Omental fat pad (tissue), 4 donors: ENCODE results near the gene TXNRD3. TPM values are rescaled to one million over a fixed set of nuclear protein-coding genes. Genes with fewer than 3 reads are reported as not detected.

ENCODE experiments used
- ATAC-seq: fragments of 150-250 bp; one replicate; pipeline ENCODE4 v1.9.1; 2016; ENCODE audit warnings: mild to moderate bottlenecking, moderate library complexity; ENCODE audit not compliant: low FRiP score
- DNase-seq: peaks from one replicate; pipeline ENCODE4 v3.0.0-alpha.2; 2019; ENCODE audit warnings: low spot score
- total RNA-seq, 4 donors: library from RNA; depleted of rRNA; stranded (reverse); fragments of >200 nt; gene quantifications; one replicate each; pipeline ENCODE4 v1.1.0, GENCODE V29; 2016
- TF ChIP-seq, protein P1 (sequence below), 3 donors: fragments of 450-650 bp; IDR thresholded peaks; one replicate each; pipeline ENCODE4 v1.5.1; 2016 to 2017; ENCODE audit warnings: antibody characterized with exemption in 3 of 3, mild to moderate bottlenecking in 3 of 3, moderate library complexity in 2 of 3

The TXNRD3 gene
- total RNA-seq, 4 donors from 2014 or later = 6.4 to 12.5 (median 8.3) TPM

DNA sequence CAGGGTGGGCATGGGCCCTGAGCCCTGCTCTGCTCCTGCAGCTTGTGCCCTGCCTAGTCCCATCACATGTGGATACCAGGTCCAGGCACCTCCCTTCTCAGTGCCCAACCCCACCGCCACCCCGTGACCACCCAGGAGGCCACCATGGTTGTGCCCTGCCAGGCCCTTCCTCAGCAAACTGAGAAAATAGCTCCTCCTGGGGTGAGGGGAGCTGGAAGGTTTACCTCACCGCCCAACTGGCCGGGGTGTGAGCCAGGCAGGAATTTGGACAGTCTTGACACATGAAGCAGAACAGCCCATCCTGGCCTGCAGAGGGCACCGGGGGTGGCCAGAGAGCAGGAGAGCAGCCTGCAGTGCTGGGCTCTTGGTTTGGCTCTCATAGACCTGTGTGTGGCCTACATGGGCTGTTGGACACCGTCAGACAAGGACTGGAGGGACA, 84.8 kb downstream of the TXNRD3 start:
- DNase-seq (no peak), ATAC-seq (no peak)
- TF ChIP-seq, protein P1, sequence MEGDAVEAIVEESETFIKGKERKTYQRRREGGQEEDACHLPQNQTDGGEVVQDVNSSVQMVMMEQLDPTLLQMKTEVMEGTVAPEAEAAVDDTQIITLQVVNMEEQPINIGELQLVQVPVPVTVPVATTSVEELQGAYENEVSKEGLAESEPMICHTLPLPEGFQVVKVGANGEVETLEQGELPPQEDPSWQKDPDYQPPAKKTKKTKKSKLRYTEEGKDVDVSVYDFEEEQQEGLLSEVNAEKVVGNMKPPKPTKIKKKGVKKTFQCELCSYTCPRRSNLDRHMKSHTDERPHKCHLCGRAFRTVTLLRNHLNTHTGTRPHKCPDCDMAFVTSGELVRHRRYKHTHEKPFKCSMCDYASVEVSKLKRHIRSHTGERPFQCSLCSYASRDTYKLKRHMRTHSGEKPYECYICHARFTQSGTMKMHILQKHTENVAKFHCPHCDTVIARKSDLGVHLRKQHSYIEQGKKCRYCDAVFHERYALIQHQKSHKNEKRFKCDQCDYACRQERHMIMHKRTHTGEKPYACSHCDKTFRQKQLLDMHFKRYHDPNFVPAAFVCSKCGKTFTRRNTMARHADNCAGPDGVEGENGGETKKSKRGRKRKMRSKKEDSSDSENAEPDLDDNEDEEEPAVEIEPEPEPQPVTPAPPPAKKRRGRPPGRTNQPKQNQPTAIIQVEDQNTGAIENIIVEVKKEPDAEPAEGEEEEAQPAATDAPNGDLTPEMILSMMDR (IDR thresholded peaks at IDR 0.05) = no peak

DNA sequence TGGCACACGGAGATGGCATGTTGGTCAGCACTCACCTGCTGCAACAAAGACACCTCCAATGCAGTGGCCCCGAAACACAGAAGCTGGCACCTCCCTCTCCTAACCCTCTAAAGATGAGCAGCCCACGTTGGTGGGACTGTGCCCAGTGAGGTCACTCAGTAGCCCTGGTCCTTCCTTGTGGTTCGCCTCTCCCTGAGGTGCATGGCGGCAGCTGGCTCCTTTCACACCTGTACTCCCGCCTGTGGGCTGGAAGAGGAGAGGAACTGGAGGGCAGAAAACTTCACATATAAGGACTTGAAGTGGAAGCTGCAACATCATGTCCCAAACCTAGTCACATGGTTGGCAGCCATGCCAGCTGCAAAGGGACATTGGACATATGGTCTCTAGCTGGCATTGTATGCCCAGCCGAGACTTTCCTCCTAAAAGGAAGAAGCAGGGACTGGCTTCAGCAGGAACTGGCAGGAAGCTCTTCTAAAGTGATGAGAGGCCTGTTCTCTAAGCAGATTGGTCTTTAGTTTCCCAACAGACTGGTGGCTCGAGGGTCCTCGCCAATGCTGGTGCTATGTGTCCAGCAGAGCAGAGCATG, 85.4 kb downstream of the TXNRD3 start:
- ATAC-seq (no peak), DNase-seq (no peak)
- TF ChIP-seq, protein P1 (IDR thresholded peaks at IDR 0.05) = no peak

DNA sequence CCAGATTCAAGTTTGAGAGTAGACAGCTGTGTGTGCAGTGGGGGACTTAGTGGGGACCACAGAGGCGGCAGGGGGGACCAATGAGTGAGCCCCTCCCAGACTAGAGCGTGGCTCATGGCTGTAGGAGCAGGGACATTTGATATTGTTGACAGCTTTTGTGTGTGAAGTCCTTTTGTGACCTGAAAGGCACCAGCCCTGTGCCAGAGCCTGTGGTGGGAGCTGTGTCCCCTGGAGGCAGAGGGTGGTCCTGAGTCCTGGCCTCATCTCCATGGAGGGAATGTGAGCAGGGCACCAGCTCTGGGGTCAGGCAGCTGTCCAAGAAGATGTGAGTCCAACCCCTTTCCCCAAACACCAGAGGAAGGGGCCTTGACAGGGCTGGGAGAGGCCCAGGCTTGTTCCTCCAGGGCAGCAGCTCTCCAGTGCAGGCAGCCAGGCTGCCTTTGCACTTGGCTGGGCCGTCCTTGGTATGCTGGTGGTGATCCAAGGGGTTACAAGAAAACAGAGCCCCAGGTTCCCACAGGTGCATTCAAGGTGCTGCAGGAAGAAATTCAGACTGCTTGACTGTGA, 86.1 kb downstream of the TXNRD3 start:
- TF ChIP-seq, protein P1 (IDR thresholded peaks at IDR 0.05) = no peak
- no peak for ATAC-seq
- DNase-seq = no peak

DNA sequence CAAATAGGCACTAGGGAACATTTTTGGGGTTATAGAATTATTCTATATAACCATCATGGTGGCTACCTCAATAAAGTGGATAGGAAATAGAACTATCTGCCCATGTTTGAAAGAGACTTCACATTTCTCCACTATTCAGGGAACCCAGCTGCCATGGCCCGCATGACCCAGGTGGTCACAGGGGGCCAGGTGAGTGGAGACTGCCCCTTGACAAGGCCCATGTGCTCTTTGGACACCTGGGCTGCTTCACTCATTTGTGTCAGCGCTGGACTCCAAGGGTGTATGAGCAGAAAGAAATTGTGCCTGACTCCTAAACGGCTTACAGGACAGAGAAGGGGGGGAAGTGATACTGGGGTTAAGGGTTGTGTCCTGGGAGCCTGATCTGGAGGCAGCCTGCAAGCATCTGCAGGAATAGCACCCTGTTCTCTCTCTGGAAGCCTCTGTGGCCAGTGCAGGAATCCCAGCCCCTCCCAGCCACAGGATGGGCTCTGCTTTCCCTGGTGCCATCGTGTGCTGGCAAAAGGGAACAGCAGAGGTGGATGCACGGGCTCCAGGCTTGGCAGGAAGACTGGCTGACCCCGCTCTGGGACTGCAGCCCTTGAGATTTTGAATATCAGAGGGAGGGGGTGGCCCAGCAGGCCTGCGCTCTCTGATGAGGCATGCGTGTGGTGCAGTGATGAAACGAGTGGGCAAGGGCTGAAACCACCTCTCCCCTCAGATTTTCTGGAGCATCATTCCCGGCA, 87.1 kb downstream of the TXNRD3 start:
- TF ChIP-seq, protein P1 (IDR thresholded peaks at IDR 0.05) = no peak
- ATAC-seq (no peak), DNase-seq (no peak)

DNA sequence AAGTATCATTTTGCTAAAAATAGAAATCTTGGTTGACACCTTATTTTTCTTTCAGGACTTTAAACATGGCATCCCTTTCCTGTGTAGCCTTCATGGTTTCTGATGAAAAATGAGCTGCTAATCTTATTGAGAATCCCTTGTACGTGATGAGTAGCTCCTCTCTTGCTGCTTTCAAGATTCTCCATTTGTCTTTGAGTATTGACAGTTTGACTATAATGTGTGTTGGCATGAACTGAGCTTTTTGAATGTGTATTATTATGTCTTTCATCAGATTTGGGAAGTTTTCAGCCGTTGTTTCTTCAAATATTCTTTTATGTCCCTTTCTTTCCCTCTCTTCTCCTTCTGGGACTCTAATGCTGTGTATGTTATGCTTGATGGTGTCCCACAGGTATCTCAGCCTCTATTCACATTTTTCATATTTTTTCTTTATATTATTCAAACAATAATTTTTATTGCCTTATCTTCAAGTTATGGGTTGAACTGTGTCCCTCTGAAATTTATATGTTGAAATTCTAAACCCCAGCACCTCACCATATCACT, 92.1 kb downstream of the TXNRD3 start:
- no peak for DNase-seq
- TF ChIP-seq, protein P1 (IDR thresholded peaks at IDR 0.05) = no peak
- no peak for ATAC-seq

DNA sequence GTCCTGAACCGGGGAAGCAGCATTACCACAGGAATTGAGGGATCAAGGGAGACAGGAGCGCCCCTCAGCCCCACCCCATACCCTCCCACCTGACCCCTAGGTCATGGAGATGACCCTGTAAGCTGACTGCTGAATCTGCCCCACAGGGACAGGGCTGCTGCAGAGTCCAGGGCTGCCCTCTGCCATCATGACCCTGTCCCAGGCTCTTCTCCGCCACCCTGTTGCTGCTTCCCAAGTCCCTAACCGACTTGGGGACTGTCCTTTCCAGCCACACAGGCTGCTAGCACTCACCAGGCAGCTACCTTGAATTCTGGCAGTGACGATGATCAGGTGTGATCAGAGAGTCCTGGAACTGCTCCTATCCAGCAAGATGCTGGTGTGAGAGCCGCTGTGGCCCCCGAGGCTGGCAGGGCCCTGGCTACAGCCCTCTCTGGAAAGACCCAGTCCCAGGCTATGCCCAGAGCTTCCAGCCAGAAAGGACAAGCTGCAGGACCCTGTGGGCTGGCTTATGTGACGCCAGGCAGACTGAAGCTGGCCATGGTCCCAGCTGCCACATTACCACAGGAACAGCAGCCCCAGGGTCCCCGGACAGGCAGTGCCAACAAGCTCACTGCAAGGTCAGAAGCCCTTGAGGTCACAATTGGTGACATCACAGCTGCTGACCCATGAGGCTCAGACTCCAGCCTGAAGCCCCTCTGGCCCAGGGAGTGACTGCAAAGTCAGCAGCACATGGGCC, 96.4 kb downstream of the TXNRD3 start, which contains the start of gene C3orf22:
TSS of gene C3orf22 (minus strand) at position 597 of the 736 bp plus-strand sequence. CDS start 5,542 bp downstream, outside the sequence.
- TF ChIP-seq, protein P1 (IDR thresholded peaks at IDR 0.05) = no peak
- ATAC-seq = no peak
- peak; percentile 12 for DNase-seq
